ENCODE measurements around the gene WDR20.

DNA sequence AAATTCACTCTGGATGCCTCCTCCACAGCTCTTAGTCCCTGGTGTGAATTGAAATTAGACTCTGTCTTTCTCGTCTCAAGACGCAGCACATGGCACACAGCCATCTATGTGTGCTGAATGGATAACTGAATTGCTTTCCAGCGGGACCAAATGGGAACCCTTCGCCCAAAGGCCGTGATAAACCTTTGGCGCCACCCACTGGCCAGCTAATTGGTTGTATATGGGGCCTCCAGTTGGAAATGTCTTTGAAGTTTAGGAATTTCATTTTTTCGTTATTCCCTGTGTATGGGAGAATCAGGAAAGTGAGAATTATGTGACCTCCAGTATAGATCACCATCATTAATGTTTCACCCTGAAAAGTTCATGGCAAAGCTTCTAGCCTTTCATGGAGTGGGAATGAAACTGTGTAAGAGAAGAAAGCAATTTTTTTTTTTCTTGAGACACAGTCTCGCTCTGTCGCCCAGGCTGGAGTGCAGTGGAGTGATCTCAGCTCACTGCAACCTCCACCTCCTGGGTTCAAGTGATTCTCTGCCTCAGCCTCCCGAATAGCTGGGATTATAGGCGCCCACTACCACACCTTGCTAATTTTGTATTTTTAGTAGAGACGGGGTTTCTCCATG, 43.0 kb upstream of the WDR20 start:
- TF ChIP-seq POLR2A (IDR thresholded peaks at IDR 0.05): no peak
- TF ChIP-seq, protein P1, sequence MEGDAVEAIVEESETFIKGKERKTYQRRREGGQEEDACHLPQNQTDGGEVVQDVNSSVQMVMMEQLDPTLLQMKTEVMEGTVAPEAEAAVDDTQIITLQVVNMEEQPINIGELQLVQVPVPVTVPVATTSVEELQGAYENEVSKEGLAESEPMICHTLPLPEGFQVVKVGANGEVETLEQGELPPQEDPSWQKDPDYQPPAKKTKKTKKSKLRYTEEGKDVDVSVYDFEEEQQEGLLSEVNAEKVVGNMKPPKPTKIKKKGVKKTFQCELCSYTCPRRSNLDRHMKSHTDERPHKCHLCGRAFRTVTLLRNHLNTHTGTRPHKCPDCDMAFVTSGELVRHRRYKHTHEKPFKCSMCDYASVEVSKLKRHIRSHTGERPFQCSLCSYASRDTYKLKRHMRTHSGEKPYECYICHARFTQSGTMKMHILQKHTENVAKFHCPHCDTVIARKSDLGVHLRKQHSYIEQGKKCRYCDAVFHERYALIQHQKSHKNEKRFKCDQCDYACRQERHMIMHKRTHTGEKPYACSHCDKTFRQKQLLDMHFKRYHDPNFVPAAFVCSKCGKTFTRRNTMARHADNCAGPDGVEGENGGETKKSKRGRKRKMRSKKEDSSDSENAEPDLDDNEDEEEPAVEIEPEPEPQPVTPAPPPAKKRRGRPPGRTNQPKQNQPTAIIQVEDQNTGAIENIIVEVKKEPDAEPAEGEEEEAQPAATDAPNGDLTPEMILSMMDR (IDR thresholded peaks at IDR 0.05): peak; percentile 70 to 84 (median 79)
- TF ChIP-seq EP300 (IDR thresholded peaks at IDR 0.05): peak in 1 of 2 donors; percentile 24
